ENCODE results near the gene CELF4. TPM values are rescaled to one million over a fixed set of nuclear protein-coding genes. Genes with fewer than 3 reads are reported as not detected.

The CELF4 gene
- total and polyA plus RNA-seq, 10 of the 15 experiments (the other 5 are each of a cell fraction or from before 2014, with no cell fraction given): 0.03 to 0.32 TPM; not detected in 8

GRCh38 chr18:37441821-37442220 is 123.8 kb downstream of the CELF4 start:
- 65% methylated on average over 10 of the region's 11 CpGs for WGBS (ENCODE audit: insufficient coverage, insufficient replicate concordance, low lambda C conversion rate, missing lambda C conversion rate)
- ChIA-PET CTCF (no interaction called here), RAD21 (ENCODE audit: unreplicated experiment) (no interaction called here), SMC1A (ENCODE audit: uncharacterized antibody, unreplicated experiment) (no interaction called here), POLR2A (no interaction called here)
- ATAC-seq (no peak), FAIRE-seq (no peak), DNase-seq (ENCODE audit: low read depth, low spot score) (no peak)
- H3K27me3 ChIP-seq (replicated peaks in 1 of 2; ENCODE audit: control insufficient read depth in 2 of 2, insufficient read depth in 2 of 2, low read length in 1 of 2): no peaks in the 10 kb centered on the region
- H3K79me2 ChIP-seq (ENCODE audit: control insufficient read depth, insufficient read depth, low read length): no peaks in the 10 kb centered on the region
- H3K27ac ChIP-seq (ENCODE audit: control insufficient read depth, insufficient read depth): no peak overlapping the region
- no peaks in the 10 kb centered on the region for H3K9me3 ChIP-seq (replicated peaks; ENCODE audit: control insufficient read depth, insufficient read depth, low read length)
- in situ Hi-C loops (cut with MboI): no loop called here
- H4K20me1 ChIP-seq (ENCODE audit: control insufficient read depth, insufficient read depth): no peaks in the 10 kb centered on the region
- no peak overlapping the region for H2AFZ ChIP-seq (ENCODE audit: control insufficient read depth, low read depth, low read length)
- TF ChIP-seq WRNIP1 (IDR thresholded peaks at IDR 0.05; ENCODE audit: borderline replicate concordance, low read depth, low read length) (no peak), CHD1 (IDR thresholded peaks at IDR 0.05; ENCODE audit: low read depth, low read length) (no peak), CHD4 (IDR thresholded peaks at IDR 0.05) (no peak), REST (IDR thresholded peaks at IDR 0.05; ENCODE audit: low read depth, low read length) (no peak), TCF3 (IDR thresholded peaks at IDR 0.05; ENCODE audit: borderline replicate concordance, insufficient read depth, low read depth, low read length) (no peak)
- intact Hi-C loops (cut with micrococcal nuclease; ENCODE audit: unreplicated experiment): loop anchor here (5.0 kb wide), 1 partner anchor 55 kb away; no protein-coding TSS in a partner anchor
- H3K4me1 ChIP-seq (ENCODE audit: control insufficient read depth, insufficient read depth, low read length): no peaks in the 10 kb centered on the region; the same call in 1 of the 2 replicates
- H3K4me3 ChIP-seq: no peak overlapping the region
- no peak overlapping the region for H3K9ac ChIP-seq (ENCODE audit: control insufficient read depth, insufficient read depth, low read length)
- H3K4me2 ChIP-seq (ENCODE audit: control insufficient read depth, insufficient read depth): no peak overlapping the region
- no TSS peak for BruUV-seq (replicated peaks)
- no peaks in the 10 kb centered on the region for H3K36me3 ChIP-seq (ENCODE audit: control insufficient read depth in 2 of 2, insufficient read depth in 2 of 2, low read length in 1 of 2)

Data from GM12878 (cell line).